Smooth muscle cell (in vitro differentiated cells): ENCODE measurements around the gene IKZF1. TPM values are rescaled to one million over a fixed set of nuclear protein-coding genes. Genes with fewer than 3 reads are reported as not detected.

Experiments used
- DNase-seq: peaks from one replicate; lab custom pipeline; 2025; ENCODE audit not compliant: unreplicated experiment; lab: John Stamatoyannopoulos, UW
- H2AFZ ChIP-seq: fragments of 200-600 bp; sonication (generic); 2 replicates; pipeline ENCODE4 v1.6.0; 2016; ENCODE audit warnings: antibody characterized with exemption, low read depth, mild to moderate bottlenecking
- H3F3A ChIP-seq: fragments of 200-600 bp; sonication (generic); 2 replicates; pipeline ENCODE4 v1.6.0; 2017; ENCODE audit warnings: antibody characterized with exemption, low read depth
- H3K27ac ChIP-seq: fragments of 200-600 bp; sonication (generic); 2 replicates; pipeline ENCODE4 v1.5.1; 2016; ENCODE audit warnings: low read depth, mild to moderate bottlenecking
- H3K27me3 ChIP-seq: fragments of 200-600 bp; sonication (generic); 2 replicates; pipeline ENCODE4 v1.6.1; 2016; ENCODE audit warnings: low read depth, mild to moderate bottlenecking
- H3K36me3 ChIP-seq: fragments of 200-600 bp; sonication (generic); 2 replicates; pipeline ENCODE4 v1.5.1; 2016; ENCODE audit warnings: low read depth
- H3K4me1 ChIP-seq: fragments of 200-600 bp; sonication (generic); 2 replicates; pipeline ENCODE4 v1.5.1; 2016; ENCODE audit warnings: low read depth
- H3K4me2 ChIP-seq: fragments of 200-600 bp; sonication (generic); 2 replicates; pipeline ENCODE4 v1.6.0; 2016; ENCODE audit warnings: mild to moderate bottlenecking
- H3K4me3 ChIP-seq: fragments of 200-600 bp; sonication (generic); 2 replicates; pipeline ENCODE4 v1.5.1; 2016; ENCODE audit warnings: mild to moderate bottlenecking
- H3K79me2 ChIP-seq: fragments of 200-600 bp; sonication (generic); 2 replicates; pipeline ENCODE4 v1.6.0; 2016; ENCODE audit warnings: low read depth, mild to moderate bottlenecking
- H3K9ac ChIP-seq: fragments of 200-600 bp; sonication (generic); 2 replicates; pipeline ENCODE4 v1.6.0; 2016; ENCODE audit warnings: low read depth
- H3K9me3 ChIP-seq: fragments of 200-600 bp; sonication (generic); replicated peaks from 2 replicates; pipeline ENCODE4 v1.5.1; 2016; ENCODE audit warnings: low read depth
- H4K20me1 ChIP-seq: fragments of 200-600 bp; sonication (generic); 2 replicates; pipeline ENCODE4 v1.6.0; 2016; ENCODE audit warnings: low read depth
- WGBS: methylation state at CpG from one replicate; pipeline ENCODE4 v1.1.7; 2016; ENCODE audit warnings: low lambda C conversion rate; 5-methylcytosine and 5-hydroxymethylcytosine counted together
- polyA plus RNA-seq: library from polyadenylated mRNA; unstranded; fragments of >200 nt; fragmentation: Nextera tagmentation; extraction: Ambion mirVana; gene quantifications from 2 replicates; pipeline ENCODE4 v1.2.1, GENCODE V29; 2016
- total RNA-seq: library from RNA; depleted of rRNA; stranded (reverse); fragments of >200 nt; gene quantifications from 2 replicates; pipeline ENCODE4 v1.2.3, GENCODE V29; 2014
- TF ChIP-seq, protein P1 (sequence below): fragments of 200-600 bp; sonication (generic); IDR thresholded peaks from 2 replicates; pipeline ENCODE4 v1.5.1; 2017; ENCODE audit warnings: borderline replicate concordance, mild to moderate bottlenecking, antibody characterized with exemption; ENCODE audit not compliant: insufficient read depth, poor library complexity, severe bottlenecking

The IKZF1 gene
- total and polyA plus RNA-seq, 2 experiments from 2014 or later = not detected

DNA sequence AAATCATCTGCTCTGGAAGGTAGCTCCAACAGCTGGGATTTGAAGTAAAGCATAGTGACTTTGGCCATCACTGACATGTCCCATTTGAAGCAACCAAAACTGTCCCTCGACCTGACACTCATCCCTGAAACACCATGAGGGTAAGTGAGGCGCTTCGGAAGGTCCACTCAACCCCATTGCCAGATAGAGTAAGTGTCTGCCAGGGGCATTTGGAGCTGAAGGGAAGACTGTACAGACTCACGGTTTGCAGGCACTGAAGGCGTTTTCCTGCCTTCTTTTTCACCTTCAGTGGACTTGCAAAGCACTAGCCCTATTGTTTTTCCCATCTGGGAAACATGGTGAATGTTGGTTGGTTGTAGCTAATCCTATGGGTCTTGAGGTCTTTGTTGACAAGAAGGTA lies 57.6 kb downstream of the IKZF1 start:
- no peaks in the 10 kb centered on the region for H3K9me3 ChIP-seq

DNA sequence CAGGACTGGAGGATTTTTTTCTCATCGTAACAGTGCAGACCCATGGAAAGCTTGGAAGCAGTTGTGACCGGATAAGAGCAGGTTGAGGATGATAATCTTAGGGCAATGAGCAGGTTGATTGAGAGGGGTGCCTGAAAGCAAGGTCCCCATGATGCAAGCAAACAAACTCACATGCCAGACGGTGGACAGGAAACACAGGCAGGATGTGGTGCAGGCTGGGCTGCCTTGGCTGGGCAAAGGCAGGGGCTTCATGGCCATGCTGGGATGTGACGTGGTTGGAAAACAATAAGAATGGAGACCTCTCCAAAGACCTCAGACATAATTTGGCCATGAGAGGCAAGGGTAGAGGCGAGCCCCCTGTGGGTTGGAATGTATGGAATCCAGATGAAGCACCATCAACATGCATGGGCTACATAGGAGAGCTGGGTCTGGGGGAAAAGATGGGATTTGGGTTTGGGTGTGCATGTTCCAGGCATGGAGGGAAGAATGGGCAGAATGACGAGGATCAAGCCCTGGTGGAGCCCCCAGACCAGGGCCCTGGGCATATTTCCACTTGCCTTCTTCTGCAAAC lies 58.3 kb downstream of the IKZF1 start:
- no peak overlapping the region for H3K9ac ChIP-seq
- no peak overlapping the region for H3K4me2 ChIP-seq
- TF ChIP-seq, protein P1, sequence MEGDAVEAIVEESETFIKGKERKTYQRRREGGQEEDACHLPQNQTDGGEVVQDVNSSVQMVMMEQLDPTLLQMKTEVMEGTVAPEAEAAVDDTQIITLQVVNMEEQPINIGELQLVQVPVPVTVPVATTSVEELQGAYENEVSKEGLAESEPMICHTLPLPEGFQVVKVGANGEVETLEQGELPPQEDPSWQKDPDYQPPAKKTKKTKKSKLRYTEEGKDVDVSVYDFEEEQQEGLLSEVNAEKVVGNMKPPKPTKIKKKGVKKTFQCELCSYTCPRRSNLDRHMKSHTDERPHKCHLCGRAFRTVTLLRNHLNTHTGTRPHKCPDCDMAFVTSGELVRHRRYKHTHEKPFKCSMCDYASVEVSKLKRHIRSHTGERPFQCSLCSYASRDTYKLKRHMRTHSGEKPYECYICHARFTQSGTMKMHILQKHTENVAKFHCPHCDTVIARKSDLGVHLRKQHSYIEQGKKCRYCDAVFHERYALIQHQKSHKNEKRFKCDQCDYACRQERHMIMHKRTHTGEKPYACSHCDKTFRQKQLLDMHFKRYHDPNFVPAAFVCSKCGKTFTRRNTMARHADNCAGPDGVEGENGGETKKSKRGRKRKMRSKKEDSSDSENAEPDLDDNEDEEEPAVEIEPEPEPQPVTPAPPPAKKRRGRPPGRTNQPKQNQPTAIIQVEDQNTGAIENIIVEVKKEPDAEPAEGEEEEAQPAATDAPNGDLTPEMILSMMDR = no peak
- H3K4me1 ChIP-seq = peaks cover 6% of the 10 kb centered on the region
- WGBS = 90% methylated on average over 6 of the region's 6 CpGs
- no peak overlapping the region for H3K4me3 ChIP-seq
- DNase-seq = no peak
- H3K27me3 ChIP-seq = peaks cover 23% of the 10 kb centered on the region
- H3K27ac ChIP-seq = no peak overlapping the region
- H3F3A ChIP-seq = peaks cover 5% of the 10 kb centered on the region
- no peaks in the 10 kb centered on the region for H3K79me2 ChIP-seq
- no peaks in the 10 kb centered on the region for H3K36me3 ChIP-seq
- H3K9me3 ChIP-seq = no peaks in the 10 kb centered on the region
- no peaks in the 10 kb centered on the region for H4K20me1 ChIP-seq
- H2AFZ ChIP-seq = no peak overlapping the region

More for the DNA sequence above, 57.6 kb downstream of the IKZF1 start:
- no peak overlapping the region for H3K27ac ChIP-seq
- H3K79me2 ChIP-seq = no peaks in the 10 kb centered on the region
- no peak for DNase-seq
- no peak overlapping the region for H2AFZ ChIP-seq
- no peak overlapping the region for H3K4me2 ChIP-seq
- WGBS = 92% methylated on average over 5 of the region's 5 CpGs
- H3K9ac ChIP-seq = no peak overlapping the region
- H4K20me1 ChIP-seq = no peaks in the 10 kb centered on the region
- H3K4me1 ChIP-seq = peaks cover 6% of the 10 kb centered on the region
- TF ChIP-seq, protein P1 = no peak
- no peak overlapping the region for H3K4me3 ChIP-seq
- peaks cover 5% of the 10 kb centered on the region for H3F3A ChIP-seq
- H3K27me3 ChIP-seq = peaks cover 23% of the 10 kb centered on the region
- no peaks in the 10 kb centered on the region for H3K36me3 ChIP-seq

DNA sequence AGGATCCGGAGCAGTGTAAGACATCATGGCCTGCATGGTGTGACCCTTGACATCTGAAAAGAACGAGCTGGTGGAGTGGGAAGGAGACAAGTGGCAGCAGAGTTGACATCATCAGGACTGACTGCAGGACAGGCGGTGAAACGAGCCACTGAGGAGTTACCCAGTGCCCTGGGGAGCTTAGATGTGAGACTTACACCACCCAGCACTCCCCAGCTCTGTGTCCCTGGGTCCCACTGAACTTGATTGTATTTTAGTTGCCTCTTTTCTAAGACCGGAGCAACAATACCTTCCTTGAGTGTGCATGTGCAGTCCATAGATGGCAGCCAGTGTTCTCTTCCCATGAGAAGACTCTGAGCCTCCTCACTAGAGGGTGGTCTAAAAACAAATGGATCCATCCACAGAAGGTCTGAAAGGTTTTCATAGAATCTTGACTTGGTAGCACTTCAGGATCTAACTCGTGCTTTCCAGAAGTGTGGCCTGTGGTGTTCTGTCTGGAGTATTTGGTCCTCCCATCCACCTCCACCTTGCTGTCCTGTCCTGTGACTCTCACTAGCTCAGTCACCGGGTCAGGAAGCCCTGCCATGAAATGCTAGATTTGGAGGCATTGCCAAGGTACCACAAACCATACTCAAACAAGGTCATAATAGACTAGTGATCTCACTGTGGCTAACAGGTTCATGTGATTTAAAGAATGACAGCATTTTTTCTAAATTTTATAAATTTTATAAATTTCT lies 59.0 kb downstream of the IKZF1 start:
- H3K4me3 ChIP-seq = no peak overlapping the region
- TF ChIP-seq, protein P1 = no peak
- no peaks in the 10 kb centered on the region for H3K79me2 ChIP-seq
- H3K4me1 ChIP-seq = peaks cover 6% of the 10 kb centered on the region
- H3K4me2 ChIP-seq = no peak overlapping the region
- over 99% methylated on average over 7 of the region's 7 CpGs for WGBS
- H3F3A ChIP-seq = peaks cover 5% of the 10 kb centered on the region
- no peaks in the 10 kb centered on the region for H3K9me3 ChIP-seq
- DNase-seq = no peak
- H3K9ac ChIP-seq = no peak overlapping the region
- no peaks in the 10 kb centered on the region for H3K36me3 ChIP-seq
- H3K27me3 ChIP-seq = peaks cover 23% of the 10 kb centered on the region
- H4K20me1 ChIP-seq = no peaks in the 10 kb centered on the region
- no peak overlapping the region for H2AFZ ChIP-seq
- H3K27ac ChIP-seq = no peak overlapping the region

DNA sequence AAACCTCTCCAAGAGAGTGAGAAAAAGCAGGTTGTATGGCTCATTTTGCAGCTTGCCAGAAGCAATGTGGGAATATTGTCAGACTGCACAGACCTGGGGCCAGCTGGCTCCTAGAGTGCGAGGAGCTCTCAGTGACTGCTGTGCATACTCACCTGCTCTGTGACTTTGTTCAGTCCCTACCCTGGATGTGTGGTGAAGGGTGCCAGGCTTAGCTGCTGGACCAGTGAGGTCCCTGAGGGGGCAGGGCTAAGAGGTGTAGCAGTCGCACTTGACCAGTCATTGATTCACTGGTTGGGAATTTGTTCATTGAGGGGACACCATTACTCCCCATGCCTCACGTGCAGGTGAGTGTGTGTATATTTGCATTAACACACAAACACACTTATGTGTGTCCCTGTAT lies 60.1 kb downstream of the IKZF1 start:
- Histone ChIP-seq H3K4me3 (no peak overlapping the region), H3K79me2 (no peaks in the 10 kb centered on the region), H2AFZ (no peak overlapping the region), H3K9me3 (no peaks in the 10 kb centered on the region), H3K4me2 (no peak overlapping the region), H3F3A (peaks cover 5% of the 10 kb centered on the region), H3K4me1 (peaks cover 6% of the 10 kb centered on the region), H3K27ac (no peak overlapping the region), H3K27me3 (peaks cover 23% of the 10 kb centered on the region), H4K20me1 (no peaks in the 10 kb centered on the region), H3K36me3 (no peaks in the 10 kb centered on the region), H3K9ac (no peak overlapping the region)
- whole genome bisulfite sequencing = 79% methylated on average over 3 of the region's 3 CpGs
- TF ChIP-seq, protein P1 = no peak
- DNase-seq = no peak
